ENCODE results near the gene GAREM1.

The GAREM1 gene

GRCh38 chr18:32326450-32327308, 144.0 kb downstream of the GAREM1 start:
- TF ChIP-seq CTCF (IDR thresholded peaks at IDR 0.05; ENCODE audit: extremely low read depth, insufficient read depth, missing control alignments): no peak
- in situ Hi-C loops (cut with MboI; ENCODE audit: low pct_unique_long_range_greater_than_20kb, low sequenced_read_pairs, unreplicated experiment): no loop called here
- DNase-seq (ENCODE audit: low spot score): no peak

GRCh38 chr18:32324181-32324580, 146.5 kb downstream of the GAREM1 start:
- in situ Hi-C loops (cut with MboI; ENCODE audit: low pct_unique_long_range_greater_than_20kb, low sequenced_read_pairs, unreplicated experiment): no loop called here
- TF ChIP-seq CTCF (IDR thresholded peaks at IDR 0.05; ENCODE audit: extremely low read depth, insufficient read depth, missing control alignments): no peak
- DNase-seq (ENCODE audit: low spot score): no peak

- in situ Hi-C loops (cut with MboI; ENCODE audit: low pct_unique_long_range_greater_than_20kb, low sequenced_read_pairs, unreplicated experiment): no loop called here
These were observed 148.9 kb downstream of the GAREM1 start for GRCh38 chr18:32321826-32322225.

GRCh38 chr18:32319084-32319483, 151.6 kb downstream of the GAREM1 start:
- in situ Hi-C loops (cut with MboI; ENCODE audit: low pct_unique_long_range_greater_than_20kb, low sequenced_read_pairs, unreplicated experiment): no loop called here
- no peak for TF ChIP-seq CTCF (IDR thresholded peaks at IDR 0.05; ENCODE audit: extremely low read depth, insufficient read depth, missing control alignments)
- no peak for DNase-seq (ENCODE audit: low spot score)

More at GRCh38 chr18:32321826-32322225, 148.9 kb downstream of the GAREM1 start:
- no peak for DNase-seq (ENCODE audit: low spot score)
- no peak for TF ChIP-seq CTCF (IDR thresholded peaks at IDR 0.05; ENCODE audit: extremely low read depth, insufficient read depth, missing control alignments)

GRCh38 chr18:32318581-32318980, 152.1 kb downstream of the GAREM1 start:
- TF ChIP-seq CTCF (IDR thresholded peaks at IDR 0.05; ENCODE audit: extremely low read depth, insufficient read depth, missing control alignments): no peak
- in situ Hi-C loops (cut with MboI; ENCODE audit: low pct_unique_long_range_greater_than_20kb, low sequenced_read_pairs, unreplicated experiment): no loop called here
- no peak for DNase-seq (ENCODE audit: low spot score)

- in situ Hi-C loops (cut with MboI; ENCODE audit: low pct_unique_long_range_greater_than_20kb, low sequenced_read_pairs, unreplicated experiment): no loop called here
- no peak for DNase-seq (ENCODE audit: low spot score)
- TF ChIP-seq CTCF (IDR thresholded peaks at IDR 0.05; ENCODE audit: extremely low read depth, insufficient read depth, missing control alignments): no peak
These were observed 153.0 kb downstream of the GAREM1 start for GRCh38 chr18:32317651-32318050.

All from GM13977 (cell line).